T1000 (cell line): ENCODE results near the gene KCTD14.
"Not testable (repeated sequence)": the region's sequence is repeated elsewhere in the genome, so short reads cannot be mapped to it uniquely, and the experiment has no call there.

Source experiments
- DNase-seq: peaks from one replicate; lab custom pipeline; 2025; ENCODE audit warnings: mixed read lengths; lab: John Stamatoyannopoulos, UW

The KCTD14 gene

GRCh38 chr11:78022397-78023396 is at the start of gene KCTD14:
TSS of gene KCTD14 (minus strand) at chr11:78023276. CDS start at chr11:78023249, 27 bp downstream.
- no peak for DNase-seq

- DNase-seq: no peak
Measured at GRCh38 chr11:78072455-78072854, 49.4 kb upstream of the KCTD14 start.

- no peak for DNase-seq
Measured at GRCh38 chr11:78071717-78072116, 48.6 kb upstream of the KCTD14 start.

GRCh38 chr11:78070621-78071020 is 47.5 kb upstream of the KCTD14 start:
- no peak for DNase-seq

GRCh38 chr11:78069465-78069864 is 46.4 kb upstream of the KCTD14 start:
- no peak for DNase-seq

- no peak for DNase-seq
Measured at GRCh38 chr11:78067704-78068103, 44.6 kb upstream of the KCTD14 start.

GRCh38 chr11:78066471-78066870 is 43.4 kb upstream of the KCTD14 start:
- DNase-seq: no peak

- no peak for DNase-seq
Measured at GRCh38 chr11:78065203-78065602, 42.1 kb upstream of the KCTD14 start.

- no peak for DNase-seq
Measured at GRCh38 chr11:78063440-78064181, 40.5 kb upstream of the KCTD14 start, which contains the start of gene THRSP. TSS of gene THRSP (plus strand) at chr11:78063861. CDS start at chr11:78063882, 21 bp downstream.

GRCh38 chr11:78062671-78063070 is 39.6 kb upstream of the KCTD14 start:
- DNase-seq: no peak

- no peak for DNase-seq
Measured at GRCh38 chr11:78061921-78062311, 38.8 kb upstream of the KCTD14 start.

- DNase-seq: no peak
Measured at GRCh38 chr11:78061088-78061920, 38.2 kb upstream of the KCTD14 start.

- DNase-seq: no peak
Measured at GRCh38 chr11:78060533-78060932, 37.5 kb upstream of the KCTD14 start.

GRCh38 chr11:78059749-78060328 is 36.8 kb upstream of the KCTD14 start:
- DNase-seq: not testable (repeated sequence)

GRCh38 chr11:78057462-78058055 is 34.5 kb upstream of the KCTD14 start:
- DNase-seq: no peak

GRCh38 chr11:78056093-78056492 is 33.0 kb upstream of the KCTD14 start:
- DNase-seq: no peak

GRCh38 chr11:78054971-78055370 is 31.9 kb upstream of the KCTD14 start:
- DNase-seq: no peak

GRCh38 chr11:78050964-78051831 is 28.1 kb upstream of the KCTD14 start:
- DNase-seq: no peak

- no peak for DNase-seq
Measured at GRCh38 chr11:78049348-78049747, 26.3 kb upstream of the KCTD14 start.

- no peak for DNase-seq
Measured at GRCh38 chr11:78048561-78048960, 25.5 kb upstream of the KCTD14 start.
